ENCODE data around the gene PLPP4. TPM values are rescaled to one million over a fixed set of nuclear protein-coding genes. Genes with fewer than 3 reads are reported as not detected.
A peak's percentile ranks its signal among the peaks of the same experiment; 100 is the strongest.

The PLPP4 gene
- total and polyA plus RNA-seq, 2 donors (not counting 3 experiments of a cell fraction or from before 2014, with no cell fraction given) = 15.5 to 36.4 TPM

DNA sequence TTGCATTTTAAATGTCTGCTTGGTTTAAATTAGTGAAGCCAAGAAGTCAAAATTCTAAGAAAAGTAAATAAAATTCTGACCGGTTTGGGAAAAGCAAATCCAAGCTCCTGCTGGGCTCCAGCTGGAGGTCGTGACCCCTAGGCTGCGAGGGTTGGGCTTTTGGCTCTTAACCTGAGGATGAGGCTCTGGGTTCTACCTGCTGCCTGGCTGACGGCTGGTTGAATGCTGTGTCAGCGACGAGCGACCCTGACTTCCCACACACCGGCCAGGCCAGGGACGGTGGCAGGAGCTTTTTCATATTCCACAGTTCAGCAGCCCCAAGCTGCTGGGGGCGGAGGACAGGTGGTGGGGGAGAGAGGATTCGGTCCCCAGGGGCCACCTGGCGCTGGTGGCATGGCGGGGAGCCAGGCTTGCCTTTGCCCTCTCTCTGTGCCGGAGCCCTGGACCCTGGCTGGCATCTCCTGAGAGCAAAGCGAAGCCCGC is 843 bp upstream of the PLPP4 start:
- H2AFZ ChIP-seq (ENCODE audit: low read depth, low read length) = peak overlapping the region; percentile 58
- peaks cover 19% of the 10 kb centered on the region for H3K79me2 ChIP-seq (ENCODE audit: control insufficient read depth, insufficient read depth, low read length)
- H3K4me3 ChIP-seq (replicated peaks in 1 of 3; ENCODE audit: insufficient read depth in 1 of 3, low read depth in 1 of 3, low read length in 3 of 3) = peak overlapping the region in 2 of 3 experiments; percentile 36 to 50
- POLR2A ChIA-PET = interaction anchor here (0.6 kb wide), 1 partner anchor 274 kb away, joined by 3 read pairs; no protein-coding TSS in a partner anchor
- H3K36me3 ChIP-seq (ENCODE audit: control insufficient read depth in 2 of 2, extremely low read depth in 1 of 2, insufficient read depth in 2 of 2, low read length in 2 of 2) = no peaks in the 10 kb centered on the region
- CTCF ChIA-PET = interaction anchor here (1.2 to 3.1 kb wide), 3 partner anchors 33 to 279 kb away, joined by 3 to 17 read pairs (median 9); no protein-coding TSS in a partner anchor
- DNase-seq (ENCODE audit: low read depth, low spot score) = no peak
- no peak for TF ChIP-seq JUN (IDR thresholded peaks at IDR 0.05; ENCODE audit: borderline replicate concordance, insufficient read depth, insufficient read length, low read depth)
- TF ChIP-seq, protein P1, sequence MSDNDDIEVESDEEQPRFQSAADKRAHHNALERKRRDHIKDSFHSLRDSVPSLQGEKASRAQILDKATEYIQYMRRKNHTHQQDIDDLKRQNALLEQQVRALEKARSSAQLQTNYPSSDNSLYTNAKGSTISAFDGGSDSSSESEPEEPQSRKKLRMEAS (IDR thresholded peaks at IDR 0.05; ENCODE audit: insufficient read depth, insufficient read length) = no peak
- no peak for TF ChIP-seq MYC (IDR thresholded peaks at IDR 0.05; ENCODE audit: low read depth, low read length)
- TF ChIP-seq EZH2 (IDR thresholded peaks at IDR 0.05; ENCODE audit: borderline replicate concordance, low read depth, low read length, severe bottlenecking) = no peak
- TF ChIP-seq GATA2 (IDR thresholded peaks at IDR 0.05; ENCODE audit: insufficient read depth, insufficient read length, low read depth, low read length) = no peak
- no peak for TF ChIP-seq POLR2A (IDR thresholded peaks at IDR 0.05; ENCODE audit: low read depth, low read length)
- TF ChIP-seq, protein P2, sequence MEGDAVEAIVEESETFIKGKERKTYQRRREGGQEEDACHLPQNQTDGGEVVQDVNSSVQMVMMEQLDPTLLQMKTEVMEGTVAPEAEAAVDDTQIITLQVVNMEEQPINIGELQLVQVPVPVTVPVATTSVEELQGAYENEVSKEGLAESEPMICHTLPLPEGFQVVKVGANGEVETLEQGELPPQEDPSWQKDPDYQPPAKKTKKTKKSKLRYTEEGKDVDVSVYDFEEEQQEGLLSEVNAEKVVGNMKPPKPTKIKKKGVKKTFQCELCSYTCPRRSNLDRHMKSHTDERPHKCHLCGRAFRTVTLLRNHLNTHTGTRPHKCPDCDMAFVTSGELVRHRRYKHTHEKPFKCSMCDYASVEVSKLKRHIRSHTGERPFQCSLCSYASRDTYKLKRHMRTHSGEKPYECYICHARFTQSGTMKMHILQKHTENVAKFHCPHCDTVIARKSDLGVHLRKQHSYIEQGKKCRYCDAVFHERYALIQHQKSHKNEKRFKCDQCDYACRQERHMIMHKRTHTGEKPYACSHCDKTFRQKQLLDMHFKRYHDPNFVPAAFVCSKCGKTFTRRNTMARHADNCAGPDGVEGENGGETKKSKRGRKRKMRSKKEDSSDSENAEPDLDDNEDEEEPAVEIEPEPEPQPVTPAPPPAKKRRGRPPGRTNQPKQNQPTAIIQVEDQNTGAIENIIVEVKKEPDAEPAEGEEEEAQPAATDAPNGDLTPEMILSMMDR (IDR thresholded peaks at IDR 0.05; ENCODE audit: extremely low read depth in 1 of 2, insufficient read depth in 1 of 2, low read depth in 1 of 2, low read length in 2 of 2) = no peak
- TF ChIP-seq POLR2AphosphoS5 (IDR thresholded peaks at IDR 0.05; ENCODE audit: insufficient read depth, low read depth, low read length) = no peak
- TF ChIP-seq FOS (IDR thresholded peaks at IDR 0.05; ENCODE audit: borderline replicate concordance, insufficient read depth, low read length) = no peak
- peak overlapping the region; percentile 50 for H3K4me2 ChIP-seq (ENCODE audit: insufficient read depth, low read length)
- peak overlapping the region; percentile 83 for H3K9ac ChIP-seq (replicated peaks; ENCODE audit: extremely low read depth, insufficient read depth, low read length)
- H3K27me3 ChIP-seq (ENCODE audit: control insufficient read depth in 2 of 2, insufficient read depth in 2 of 2, low read length in 2 of 2) = peaks cover 0 to 3% of the 10 kb centered on the region in 2 experiments
- H3K27ac ChIP-seq (ENCODE audit: insufficient read depth, low read depth, low read length) = no peak overlapping the region
- intact Hi-C loops (cut with micrococcal nuclease) (loop anchor here (2.0 kb wide), 1 partner anchor 395 kb away; the partner anchor contains the start of gene WDR11), dilution Hi-C loops (cut with MboI; ENCODE audit: extremely low pct_ligation_motif_present, low sequenced_read_pairs) (no loop called here)
- no peaks in the 10 kb centered on the region for H3K9me1 ChIP-seq (replicated peaks; ENCODE audit: control insufficient read depth, extremely low read depth, insufficient read depth, low read length)
- no peaks in the 10 kb centered on the region for H3K9me3 ChIP-seq (replicated peaks; ENCODE audit: control insufficient read depth, insufficient read depth, low read length)
- no peak for FAIRE-seq
- H4K20me1 ChIP-seq (replicated peaks; ENCODE audit: control insufficient read depth, extremely low read depth, insufficient read depth, low read length) = no peaks in the 10 kb centered on the region
- peaks cover 38% of the 10 kb centered on the region for H3K4me1 ChIP-seq (ENCODE audit: control insufficient read depth, extremely low read depth, insufficient read depth, low read length)
- BruUV-seq (replicated peaks) = no TSS peak
